Small intestine (tissue), 7 donors: Measurements from ENCODE around the gene KLHL14. TPM values are rescaled to one million over a fixed set of nuclear protein-coding genes. Genes with fewer than 3 reads are reported as not detected.
"Not testable (repeated sequence)": the region's sequence is repeated elsewhere in the genome, so short reads cannot be mapped to it uniquely, and the experiment has no call there.

Source experiments
- DNase-seq, 2 donors: peaks; one replicate each; pipeline versions ENCODE4 v3.0.0 to v3.0.0-alpha.2; 2013
- FAIRE-seq: peaks from 2 replicates; lab custom pipeline; 2012; peaks lifted over from hg19 to GRCh38; lab: Jason Lieb, UNC
- H3K27ac ChIP-seq, 3 donors: one replicate each; pipeline ENCODE4 v1.5.1; 2013; ENCODE audit warnings: low read length in 2 of 3, mild to moderate bottlenecking in 2 of 3, control low read depth in 1 of 3, inconsistent platforms in 1 of 3, low read depth in 1 of 3, moderate library complexity in 1 of 3
- H3K27me3 ChIP-seq, 3 donors: one replicate each; pipeline ENCODE4 v1.6.1; 2013; ENCODE audit warnings: low read length in 3 of 3, inconsistent platforms in 1 of 3; ENCODE audit not compliant: control insufficient read depth in 3 of 3, insufficient read depth in 3 of 3
- H3K36me3 ChIP-seq, 3 donors: one replicate each; pipeline ENCODE4 v1.6.1; 2013; ENCODE audit warnings: low read length in 3 of 3, inconsistent platforms in 1 of 3, low read depth in 1 of 3, mild to moderate bottlenecking in 1 of 3, moderate library complexity in 1 of 3; ENCODE audit not compliant: control insufficient read depth in 3 of 3, insufficient read depth in 2 of 3
- H3K4me1 ChIP-seq, 3 donors: one replicate each; pipeline ENCODE4 v1.6.1; 2013; ENCODE audit warnings: low read length in 2 of 3, inconsistent platforms in 1 of 3, low read depth in 1 of 3, mild to moderate bottlenecking in 1 of 3, moderate library complexity in 1 of 3; ENCODE audit not compliant: control insufficient read depth in 3 of 3, insufficient read depth in 2 of 3
- H3K4me3 ChIP-seq, 3 donors: one replicate each; pipeline ENCODE4 v1.5.1; 2013; ENCODE audit warnings: low read length in 3 of 3, control low read depth in 1 of 3, inconsistent platforms in 1 of 3, low read depth in 1 of 3, mild to moderate bottlenecking in 1 of 3, moderate library complexity in 1 of 3
- H3K9me3 ChIP-seq, 2 donors: one replicate each; pipeline ENCODE4 v1.6.1; 2013; ENCODE audit warnings: low read depth in 1 of 2, low read length in 1 of 2; ENCODE audit not compliant: control insufficient read depth in 2 of 2, insufficient read depth in 1 of 2
- WGBS, 3 donors: extraction: QIAGEN DNeasy Blood & Tissue Kit; methylation state at CpG; one replicate each; pipeline ENCODE4 v1.1.7; 2013; 5-methylcytosine and 5-hydroxymethylcytosine counted together
- polyA plus RNA-seq, 4 donors: library from polyadenylated mRNA; stranded (reverse) in 3 of 4; unstranded in 1 of 4; fragments of 200-250 nt in 3 of 4; fragments of 120-200 nt in 1 of 4; gene quantifications; one replicate each; pipeline versions ENCODE4 v1.2.1 to v1.2.3, GENCODE V29; 2013
- donor health status: healthy with polysubstance abuse.
- donor health status: control.
- donor health status: control.
- donor health status: Bipolar disorder and iron deficiency.
- donor health status: healthy.

Gene KLHL14
- polyA plus RNA-seq, 4 donors: 0.39 to 0.40 TPM; not detected in 2

DNA sequence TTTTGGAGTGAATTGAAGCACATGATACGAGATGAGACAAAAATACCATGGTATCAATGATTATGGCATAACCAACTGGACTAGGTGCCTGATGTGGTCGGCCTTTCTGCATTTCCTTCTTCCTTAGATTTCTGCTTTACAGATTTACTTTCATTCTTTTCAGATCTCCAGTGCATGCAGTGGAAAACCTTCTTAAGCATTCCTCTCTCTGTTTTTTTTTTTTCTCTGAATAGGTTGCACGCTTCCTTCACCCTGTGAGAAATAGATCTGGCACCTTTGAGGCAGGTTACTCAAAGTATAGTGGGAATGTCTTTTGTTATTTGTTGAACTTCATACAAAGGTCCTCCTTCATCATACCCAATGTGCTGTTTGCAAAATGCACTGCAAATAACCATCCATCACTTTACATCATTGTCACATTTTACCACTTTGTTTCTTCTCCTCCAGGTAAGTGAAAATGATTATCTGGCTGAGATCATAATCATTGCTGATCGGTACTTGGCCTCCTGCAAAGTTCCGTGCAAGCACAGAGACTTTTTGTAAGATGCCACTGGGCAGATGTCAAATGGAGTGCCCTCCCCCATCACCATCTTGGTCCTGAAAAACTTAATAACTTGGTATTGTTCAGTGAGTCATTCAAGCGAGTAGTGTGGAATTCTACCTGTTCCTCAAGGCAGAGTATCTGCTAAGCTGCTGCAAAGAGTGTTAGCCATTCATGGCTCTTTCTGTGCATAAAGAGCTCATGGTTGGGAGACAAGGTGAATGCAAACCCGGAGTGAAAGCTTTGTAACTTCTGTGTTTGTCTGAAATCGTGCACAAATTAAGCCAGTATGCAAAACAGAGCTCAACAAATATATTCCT lies 30.0 kb upstream of the KLHL14 start:
- no peak for DNase-seq
- Histone ChIP-seq H3K9me3 (no peaks in the 10 kb centered on the region), H3K27ac (no peak overlapping the region), H3K4me3 (no peak overlapping the region), H3K27me3 (no peaks in the 10 kb centered on the region), H3K4me1 (no peaks in the 10 kb centered on the region), H3K36me3 (no peaks in the 10 kb centered on the region)
- no peak for FAIRE-seq
- WGBS, 3 donors: 57 to 81% (median 69%) methylated on average over 8 of the region's 8 CpGs

DNA sequence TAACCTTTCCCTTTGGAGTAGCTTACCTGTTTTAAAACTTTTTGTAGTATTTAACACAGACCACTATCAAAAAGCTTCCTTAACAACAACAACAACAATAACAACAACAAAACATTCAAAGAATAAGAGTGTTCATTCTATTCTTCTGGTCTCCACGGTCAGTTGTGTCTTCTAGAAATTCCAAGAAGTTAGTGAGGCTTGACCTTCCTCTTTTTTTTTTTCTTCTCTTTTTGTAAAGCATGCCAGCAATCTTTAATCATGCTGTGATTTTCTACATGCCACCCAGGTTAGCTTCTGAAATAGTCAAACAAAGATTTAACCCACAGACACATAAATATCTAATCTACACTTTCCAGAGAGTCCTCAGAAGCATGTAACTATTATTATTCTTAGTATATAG lies 28.4 kb upstream of the KLHL14 start:
- H3K9me3 ChIP-seq: no peaks in the 10 kb centered on the region

DNA sequence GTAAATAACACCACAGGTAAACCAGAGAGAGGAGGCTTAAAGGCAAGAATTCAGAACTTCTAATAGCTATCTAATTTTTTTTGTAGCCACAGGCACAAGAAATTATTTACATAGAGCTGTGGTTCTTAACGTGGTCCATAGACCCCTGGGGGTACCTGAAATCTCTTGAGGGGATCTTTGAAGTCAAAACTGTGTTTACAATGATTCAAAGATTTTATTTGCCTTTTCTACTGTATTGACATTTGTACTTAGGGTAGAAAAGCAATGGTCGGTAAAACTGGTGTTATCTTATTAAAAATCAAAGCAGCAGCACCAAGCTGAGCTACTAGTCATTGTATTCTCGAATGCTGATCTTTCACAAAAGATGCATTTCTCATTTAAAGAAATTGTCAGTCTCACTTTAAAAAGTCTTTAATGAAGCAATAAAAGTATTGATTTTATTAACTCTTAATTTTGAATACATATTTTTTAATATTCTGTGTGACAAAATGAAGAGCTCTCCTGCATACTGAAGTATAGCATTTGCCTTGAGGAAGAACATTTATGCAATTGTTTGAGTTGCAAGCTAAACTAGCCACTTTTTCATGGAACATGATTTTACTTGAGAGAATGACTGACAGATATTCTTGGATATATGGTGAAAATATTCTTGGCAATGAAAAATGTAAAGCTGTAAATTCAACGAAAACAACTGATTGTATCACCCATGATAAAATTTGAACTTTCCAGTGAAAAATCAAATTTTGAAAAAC lies 25.6 kb upstream of the KLHL14 start:
- Histone ChIP-seq H3K36me3 (no peaks in the 10 kb centered on the region), H3K27me3 (no peaks in the 10 kb centered on the region), H3K27ac (no peak overlapping the region), H3K4me3 (no peak overlapping the region), H3K9me3 (no peaks in the 10 kb centered on the region), H3K4me1 (no peaks in the 10 kb centered on the region)
- WGBS, 3 donors: 50 to 74% (median 51%) methylated on average over 4 of the region's 4 CpGs
- FAIRE-seq (no peak), DNase-seq (no peak)

More for the DNA sequence above, 28.4 kb upstream of the KLHL14 start:
- Histone ChIP-seq H3K27me3 (no peaks in the 10 kb centered on the region), H3K4me1 (no peaks in the 10 kb centered on the region), H3K4me3 (no peak overlapping the region), H3K27ac (no peak overlapping the region), H3K36me3 (no peaks in the 10 kb centered on the region)
- WGBS, 3 donors: 41 to 48% (median 48%) methylated on average over 1 of the region's 1 CpG
- DNase-seq (no peak), FAIRE-seq (no peak)

- DNase-seq, H3K4me1 ChIP-seq, H3K4me3 ChIP-seq, H3K36me3 ChIP-seq, H3K9me3 ChIP-seq, H3K27me3 ChIP-seq, H3K27ac ChIP-seq, FAIRE-seq: not testable (repeated sequence)
- WGBS, 3 donors: 91 to 96% (median 92%) methylated on average over 17 to 31 of the region's 31 CpGs
Measured at GRCh38 chr18:32794667-32795066, 21.8 kb upstream of the KLHL14 start.

- H3K4me3 ChIP-seq: no peak overlapping the region
- H3K27ac ChIP-seq: no peak overlapping the region
- peaks cover 0 to 5% (median 2%) of the 10 kb centered on the region in 3 donors for H3K27me3 ChIP-seq
- no peaks in the 10 kb centered on the region for H3K4me1 ChIP-seq
- FAIRE-seq (no peak), DNase-seq (no peak)
- no peaks in the 10 kb centered on the region for H3K9me3 ChIP-seq
- H3K36me3 ChIP-seq: no peaks in the 10 kb centered on the region
- WGBS, 3 donors: 79 to 83% (median 83%) methylated on average over 1 of the region's 1 CpG
Measured at GRCh38 chr18:32779010-32779409, 6.2 kb upstream of the KLHL14 start.

GRCh38 chr18:32777049-32777448 lies 4.2 kb upstream of the KLHL14 start:
- Histone ChIP-seq H3K9me3 (no peaks in the 10 kb centered on the region), H3K27me3 (peaks cover 0 to 15% (median 5%) of the 10 kb centered on the region in 3 donors), H3K27ac (no peak overlapping the region), H3K4me1 (no peaks in the 10 kb centered on the region), H3K4me3 (no peak overlapping the region), H3K36me3 (no peaks in the 10 kb centered on the region)
- no peak for FAIRE-seq
- DNase-seq: no peak
- WGBS, 3 donors: 75 to 84% (median 79%) methylated on average over 2 of the region's 2 CpGs

DNA sequence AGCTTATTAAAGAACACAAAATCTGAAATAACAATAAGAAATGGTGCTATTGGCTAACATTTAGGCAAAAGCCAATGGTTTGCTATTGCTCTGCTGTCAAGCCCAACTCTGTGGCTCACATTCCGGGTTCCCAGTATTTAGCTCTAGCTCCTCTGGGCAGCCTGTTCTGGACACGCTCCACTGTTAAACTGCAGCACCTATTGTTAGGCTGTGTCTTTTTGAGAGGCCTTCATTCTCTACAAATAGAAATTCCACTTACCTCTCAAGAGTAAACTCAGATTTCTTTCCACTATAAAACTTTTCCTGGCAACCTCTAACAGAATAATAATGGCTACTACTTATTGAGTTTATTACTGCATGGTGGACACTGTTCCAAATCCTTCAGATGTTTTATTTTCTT lies 3.7 kb upstream of the KLHL14 start:
- FAIRE-seq: no peak
- 47 to 79% (median 61%) methylated on average over 2 of the region's 2 CpGs for whole genome bisulfite sequencing, 3 donors

DNA sequence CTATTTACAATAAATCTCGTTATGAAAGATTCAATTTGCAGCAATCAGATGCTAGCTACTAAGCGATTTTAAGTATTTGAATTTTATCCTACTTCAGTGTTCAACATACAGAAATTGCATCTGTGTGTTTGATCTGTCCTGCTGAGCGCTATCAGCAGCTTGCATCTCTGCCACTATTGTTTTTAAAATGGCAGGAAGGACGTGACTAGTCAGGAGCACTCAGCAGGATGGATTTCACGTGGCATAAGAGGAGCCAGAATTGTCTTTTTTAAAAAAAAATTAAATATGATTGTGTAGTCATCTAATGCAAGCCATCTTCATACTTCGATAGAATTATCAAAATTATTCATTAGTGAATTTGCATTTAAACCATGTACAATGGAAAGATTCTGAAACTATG lies 2.8 kb upstream of the KLHL14 start:
- FAIRE-seq: no peak
- Histone ChIP-seq H3K27ac (no peak overlapping the region), H3K27me3 (peaks cover 0 to 30% (median 12%) of the 10 kb centered on the region in 3 donors), H3K4me1 (peaks cover under 1 to 6% (median 2%) of the 10 kb centered on the region in 3 donors), H3K4me3 (no peak overlapping the region), H3K36me3 (no peaks in the 10 kb centered on the region), H3K9me3 (no peaks in the 10 kb centered on the region)
- 75 to 82% (median 76%) methylated on average over 6 of the region's 6 CpGs for WGBS, 3 donors
- DNase-seq: no peak

More for the DNA sequence above, 3.7 kb upstream of the KLHL14 start:
- H3K4me3 ChIP-seq: no peak overlapping the region
- no peaks in the 10 kb centered on the region for H3K36me3 ChIP-seq
- no peak overlapping the region for H3K27ac ChIP-seq
- H3K9me3 ChIP-seq: no peaks in the 10 kb centered on the region
- H3K27me3 ChIP-seq: peaks cover 0 to 20% (median 5%) of the 10 kb centered on the region in 3 donors
- DNase-seq: no peak
- H3K4me1 ChIP-seq: no peaks in the 10 kb centered on the region
